Small intestine (tissue), 7 donors: ENCODE data around the gene VEGFC. TPM values are rescaled to one million over a fixed set of nuclear protein-coding genes. Genes with fewer than 3 reads are reported as not detected.

Experiments used
- DNase-seq, 2 donors: peaks; one replicate each; pipeline versions ENCODE4 v3.0.0 to v3.0.0-alpha.2; 2013
- FAIRE-seq: peaks from 2 replicates; lab custom pipeline; 2012; peaks lifted over from hg19 to GRCh38; lab: Jason Lieb, UNC
- H3K27ac ChIP-seq, 3 donors: one replicate each; pipeline ENCODE4 v1.5.1; 2013; ENCODE audit warnings: low read length in 2 of 3, mild to moderate bottlenecking in 2 of 3, control low read depth in 1 of 3, inconsistent platforms in 1 of 3, low read depth in 1 of 3, moderate library complexity in 1 of 3
- H3K27me3 ChIP-seq, 3 donors: one replicate each; pipeline ENCODE4 v1.6.1; 2013; ENCODE audit warnings: low read length in 3 of 3, inconsistent platforms in 1 of 3; ENCODE audit not compliant: control insufficient read depth in 3 of 3, insufficient read depth in 3 of 3
- H3K36me3 ChIP-seq, 3 donors: one replicate each; pipeline ENCODE4 v1.6.1; 2013; ENCODE audit warnings: low read length in 3 of 3, inconsistent platforms in 1 of 3, low read depth in 1 of 3, mild to moderate bottlenecking in 1 of 3, moderate library complexity in 1 of 3; ENCODE audit not compliant: control insufficient read depth in 3 of 3, insufficient read depth in 2 of 3
- H3K4me1 ChIP-seq, 3 donors: one replicate each; pipeline ENCODE4 v1.6.1; 2013; ENCODE audit warnings: low read length in 2 of 3, inconsistent platforms in 1 of 3, low read depth in 1 of 3, mild to moderate bottlenecking in 1 of 3, moderate library complexity in 1 of 3; ENCODE audit not compliant: control insufficient read depth in 3 of 3, insufficient read depth in 2 of 3
- H3K4me3 ChIP-seq, 3 donors: one replicate each; pipeline ENCODE4 v1.5.1; 2013; ENCODE audit warnings: low read length in 3 of 3, control low read depth in 1 of 3, inconsistent platforms in 1 of 3, low read depth in 1 of 3, mild to moderate bottlenecking in 1 of 3, moderate library complexity in 1 of 3
- H3K9me3 ChIP-seq, 2 donors: one replicate each; pipeline ENCODE4 v1.6.1; 2013; ENCODE audit warnings: low read depth in 1 of 2, low read length in 1 of 2; ENCODE audit not compliant: control insufficient read depth in 2 of 2, insufficient read depth in 1 of 2
- WGBS, 3 donors: extraction: QIAGEN DNeasy Blood & Tissue Kit; methylation state at CpG; one replicate each; pipeline ENCODE4 v1.1.7; 2013; 5-methylcytosine and 5-hydroxymethylcytosine counted together
- polyA plus RNA-seq, 4 donors: library from polyadenylated mRNA; stranded (reverse) in 3 of 4; unstranded in 1 of 4; fragments of 200-250 nt in 3 of 4; fragments of 120-200 nt in 1 of 4; gene quantifications; one replicate each; pipeline versions ENCODE4 v1.2.1 to v1.2.3, GENCODE V29; 2013
- donor health status: healthy with polysubstance abuse.
- donor health status: control.
- donor health status: control.
- donor health status: Bipolar disorder and iron deficiency.
- donor health status: healthy.

Gene VEGFC
- polyA plus RNA-seq, 4 donors, result 0.81 to 9.1 (median 4.3) TPM; not detected in 1

- H3K27ac ChIP-seq, result no peak overlapping the region
- H3K4me1 ChIP-seq, result no peaks in the 10 kb centered on the region
- no peaks in the 10 kb centered on the region for H3K27me3 ChIP-seq
- WGBS, 3 donors, result 82 to 91% (median 84%) methylated on average over 1 of the region's 1 CpG
- no peak for DNase-seq
- no peaks in the 10 kb centered on the region for H3K9me3 ChIP-seq
- FAIRE-seq, result no peak
- no peak overlapping the region for H3K4me3 ChIP-seq
- H3K36me3 ChIP-seq, result no peaks in the 10 kb centered on the region
Measured at GRCh38 chr4:176767183-176767582, 25.5 kb downstream of the VEGFC start.

GRCh38 chr4:176762661-176763308 is 29.9 kb downstream of the VEGFC start:
- whole genome bisulfite sequencing, 3 donors, result 49 to 65% (median 54%) methylated on average over 3 of the region's 3 CpGs
- Histone ChIP-seq H3K4me1 (no peaks in the 10 kb centered on the region), H3K4me3 (no peak overlapping the region), H3K36me3 (no peaks in the 10 kb centered on the region), H3K27me3 (no peaks in the 10 kb centered on the region), H3K9me3 (no peaks in the 10 kb centered on the region), H3K27ac (no peak overlapping the region)
- no peak for FAIRE-seq
- DNase-seq, result no peak

DNA sequence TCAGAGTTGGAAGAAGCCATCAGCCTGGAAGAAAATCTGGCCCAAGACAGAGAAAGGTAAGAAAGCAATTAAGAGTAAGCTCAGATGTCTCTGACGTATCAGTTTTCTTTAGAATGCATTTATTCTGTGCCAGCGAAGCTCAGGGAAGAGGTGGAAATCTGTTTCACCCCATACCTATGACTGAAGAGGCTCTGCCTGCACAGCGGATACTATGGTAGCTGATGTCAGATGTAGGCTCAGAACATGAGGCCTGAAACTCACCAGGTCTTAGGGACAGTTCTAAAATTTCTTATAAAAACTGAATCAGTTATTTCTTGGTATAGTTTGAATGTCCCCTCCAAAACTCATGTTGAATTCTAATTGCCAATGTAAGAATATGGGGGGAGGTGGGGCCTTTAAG is 30.9 kb downstream of the VEGFC start:
- Histone ChIP-seq H3K27me3 (no peaks in the 10 kb centered on the region), H3K4me3 (no peak overlapping the region), H3K4me1 (no peaks in the 10 kb centered on the region), H3K36me3 (no peaks in the 10 kb centered on the region), H3K27ac (no peak overlapping the region), H3K9me3 (no peaks in the 10 kb centered on the region)
- 80 to 87% (median 86%) methylated on average over 3 of the region's 3 CpGs for WGBS, 3 donors
- DNase-seq, result no peak
- FAIRE-seq, result no peak

GRCh38 chr4:176760471-176760870 is 32.3 kb downstream of the VEGFC start:
- Histone ChIP-seq H3K4me1 (no peaks in the 10 kb centered on the region), H3K27ac (no peak overlapping the region), H3K9me3 (no peaks in the 10 kb centered on the region), H3K27me3 (no peaks in the 10 kb centered on the region), H3K4me3 (no peak overlapping the region), H3K36me3 (no peaks in the 10 kb centered on the region)
- WGBS, 3 donors, result 67 to 82% (median 79%) methylated on average over 3 of the region's 3 CpGs
- no peak for FAIRE-seq
- DNase-seq, result no peak

DNA sequence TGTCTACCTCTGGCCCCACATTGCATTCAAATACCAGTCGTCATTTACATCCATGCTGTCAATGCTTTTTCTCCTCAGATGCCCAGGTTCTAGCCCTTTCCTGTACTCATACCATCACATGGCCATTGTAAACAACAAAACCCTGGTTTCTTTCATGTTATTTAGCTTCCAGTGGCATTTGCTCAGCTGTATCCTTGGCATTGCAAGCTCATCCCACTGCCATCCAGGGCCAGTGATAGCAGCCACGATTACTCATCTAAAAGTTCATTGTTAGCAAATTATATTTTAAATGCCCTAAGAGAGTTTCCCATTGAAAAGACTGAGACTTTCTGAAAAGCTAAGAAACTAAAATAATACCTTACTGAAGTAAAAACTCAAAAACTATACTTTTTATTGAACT is 34.0 kb downstream of the VEGFC start:
- no peaks in the 10 kb centered on the region for H3K9me3 ChIP-seq
- no peaks in the 10 kb centered on the region for H3K27me3 ChIP-seq
- no peaks in the 10 kb centered on the region for H3K4me1 ChIP-seq
- no peaks in the 10 kb centered on the region for H3K36me3 ChIP-seq
- DNase-seq, result no peak
- FAIRE-seq, result no peak
- WGBS, 3 donors, result 70 to 80% (median 72%) methylated on average over 2 of the region's 2 CpGs
- no peak overlapping the region for H3K27ac ChIP-seq
- no peak overlapping the region for H3K4me3 ChIP-seq

DNA sequence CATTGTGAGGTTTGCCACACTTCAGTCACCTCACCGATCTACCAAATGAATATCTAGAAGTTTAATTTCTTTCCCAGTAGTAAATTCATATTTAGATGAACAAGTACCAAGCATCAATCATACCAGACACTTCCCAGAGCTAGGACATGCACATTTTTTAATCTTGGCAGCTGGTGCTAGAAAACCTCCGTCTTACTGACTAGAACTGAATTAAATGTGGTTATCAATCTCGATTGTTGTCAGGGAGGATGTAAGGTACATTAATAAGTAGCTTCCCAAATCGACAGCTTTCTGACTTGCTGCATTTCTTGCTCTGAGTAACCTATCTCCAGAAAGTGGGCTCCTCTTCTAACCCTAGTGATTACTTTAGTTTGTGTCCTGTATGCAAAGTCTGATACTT is 34.4 kb downstream of the VEGFC start:
- DNase-seq (no peak), FAIRE-seq (no peak)
- Histone ChIP-seq H3K9me3 (no peaks in the 10 kb centered on the region), H3K36me3 (no peaks in the 10 kb centered on the region), H3K4me3 (no peak overlapping the region), H3K4me1 (no peaks in the 10 kb centered on the region), H3K27ac (no peak overlapping the region), H3K27me3 (no peaks in the 10 kb centered on the region)
- WGBS, 3 donors, result 79 to 81% (median 80%) methylated on average over 4 of the region's 4 CpGs

DNA sequence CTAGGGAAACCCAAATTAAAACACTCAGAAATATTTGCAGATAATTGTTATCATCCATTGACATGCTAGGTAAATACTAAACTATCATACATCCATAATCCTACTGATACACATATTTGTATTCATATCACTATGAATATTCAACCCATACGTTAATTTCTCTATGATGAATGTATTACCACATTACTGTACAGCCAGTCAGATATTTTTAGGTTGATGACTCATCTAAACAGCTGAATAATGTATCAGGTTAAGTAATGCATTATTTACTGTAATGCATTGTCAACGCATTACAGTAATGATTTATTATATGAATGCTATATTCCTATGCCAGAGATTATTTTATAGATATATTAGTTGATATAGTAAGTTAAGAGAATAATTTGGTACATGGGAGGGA is 37.1 kb downstream of the VEGFC start:
- 48 to 64% (median 56%) methylated on average over 2 of the region's 2 CpGs for WGBS, 3 donors
- Histone ChIP-seq H3K27ac (no peak overlapping the region), H3K4me1 (no peaks in the 10 kb centered on the region), H3K9me3 (no peaks in the 10 kb centered on the region), H3K36me3 (no peaks in the 10 kb centered on the region), H3K4me3 (no peak overlapping the region), H3K27me3 (no peaks in the 10 kb centered on the region)
- no peak for DNase-seq
- no peak for FAIRE-seq

DNA sequence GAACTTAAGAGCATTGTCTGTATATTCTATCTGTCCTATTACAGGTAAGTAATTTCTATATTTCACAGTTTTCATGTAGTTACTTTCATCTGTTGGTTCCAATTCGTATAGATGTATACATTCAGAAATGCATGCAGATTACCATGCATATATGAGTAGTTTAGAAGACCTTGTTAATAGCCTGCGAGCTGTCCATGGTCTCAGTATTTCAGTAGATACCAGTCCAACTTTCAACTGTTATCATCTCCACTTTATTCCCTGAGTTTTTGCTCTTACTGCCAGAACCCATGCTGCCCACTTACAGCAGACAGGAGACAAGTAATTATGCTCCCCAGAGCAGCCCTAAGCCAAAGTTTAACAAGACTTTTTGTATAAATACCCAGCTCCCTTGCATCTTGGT is 37.7 kb downstream of the VEGFC start:
- no peak for FAIRE-seq

GRCh38 chr4:176753049-176753448 is 39.7 kb downstream of the VEGFC start:
- FAIRE-seq (no peak), DNase-seq (no peak)
- Histone ChIP-seq H3K4me3 (no peak overlapping the region), H3K27me3 (no peaks in the 10 kb centered on the region), H3K9me3 (no peaks in the 10 kb centered on the region), H3K4me1 (no peaks in the 10 kb centered on the region), H3K27ac (no peak overlapping the region), H3K36me3 (no peaks in the 10 kb centered on the region)
- 59 to 62% (median 61%) methylated on average over 3 of the region's 3 CpGs for WGBS, 3 donors

More for the DNA sequence above, 37.7 kb downstream of the VEGFC start:
- Histone ChIP-seq H3K36me3 (no peaks in the 10 kb centered on the region), H3K27ac (no peak overlapping the region), H3K9me3 (no peaks in the 10 kb centered on the region), H3K4me1 (no peaks in the 10 kb centered on the region), H3K4me3 (no peak overlapping the region), H3K27me3 (no peaks in the 10 kb centered on the region)
- no peak for DNase-seq
- 54 to 76% (median 69%) methylated on average over 2 of the region's 2 CpGs for WGBS, 3 donors
